Mesendoderm (in vitro differentiated cells): ENCODE data around the gene SCAF11.
A peak's percentile ranks its signal among the peaks of the same experiment; 100 is the strongest.

ENCODE experiments used
- DNase-seq: peaks from one replicate; pipeline ENCODE4 v3.0.0; 2013
- H2AK5ac ChIP-seq: 2 replicates; pipeline ENCODE4 v1.6.1; 2013; ENCODE audit warnings: low read length, inconsistent platforms
- H2BK120ac ChIP-seq: 2 replicates; pipeline ENCODE4 v1.6.1; 2013; ENCODE audit warnings: low read depth, mild to moderate bottlenecking, low read length, moderate library complexity, mixed read lengths
- H2BK15ac ChIP-seq: replicated peaks from 2 replicates; pipeline ENCODE4 v1.6.1; 2013; ENCODE audit warnings: low read depth, mild to moderate bottlenecking, moderate library complexity
- H2BK5ac ChIP-seq: 2 replicates; pipeline ENCODE4 v1.6.1; 2013; ENCODE audit warnings: low read length, inconsistent platforms
- H3K18ac ChIP-seq: 2 replicates; pipeline ENCODE4 v1.6.1; 2013; ENCODE audit warnings: mild to moderate bottlenecking, low read length, mixed read lengths
- H3K23ac ChIP-seq: one replicate; pipeline ENCODE4 v1.6.1; 2013; ENCODE audit warnings: low read length
- H3K27ac ChIP-seq: 2 replicates; pipeline ENCODE4 v1.5.1; 2013; ENCODE audit warnings: low read depth, mild to moderate bottlenecking, inconsistent platforms, low read length, moderate library complexity
- H3K27me3 ChIP-seq: 2 replicates; pipeline ENCODE4 v1.6.1; 2013; ENCODE audit warnings: low read length, control low read depth, mild to moderate bottlenecking, inconsistent platforms; ENCODE audit not compliant: insufficient read depth, poor library complexity
- H3K36me3 ChIP-seq: 2 replicates; pipeline ENCODE4 v1.6.1; 2013; ENCODE audit warnings: low read length, inconsistent platforms; ENCODE audit not compliant: control insufficient read depth, insufficient read depth
- H3K4ac ChIP-seq: one replicate; pipeline ENCODE4 v1.6.1; 2013; ENCODE audit warnings: low read depth, mild to moderate bottlenecking, low read length, moderate library complexity
- H3K4me1 ChIP-seq: 2 replicates; pipeline ENCODE4 v1.6.1; 2013; ENCODE audit warnings: low read depth, low read length, inconsistent platforms; ENCODE audit not compliant: control insufficient read depth
- H3K4me2 ChIP-seq: 2 replicates; pipeline ENCODE4 v1.6.1; 2013; ENCODE audit warnings: low read length
- H3K4me3 ChIP-seq: 2 replicates; pipeline ENCODE4 v1.5.1; 2013; ENCODE audit warnings: mild to moderate bottlenecking, low read length
- H3K56ac ChIP-seq: one replicate; pipeline ENCODE4 v1.6.1; 2013; ENCODE audit warnings: low read length
- H3K79me1 ChIP-seq: 2 replicates; pipeline ENCODE4 v1.6.1; 2013; ENCODE audit warnings: low read length, inconsistent platforms
- H3K79me2 ChIP-seq: 2 replicates; pipeline ENCODE4 v1.6.1; 2013; ENCODE audit warnings: mild to moderate bottlenecking, low read length; ENCODE audit not compliant: control insufficient read depth, insufficient read depth
- H3K9ac ChIP-seq: 2 replicates; pipeline ENCODE4 v1.6.1; 2013; ENCODE audit warnings: low read length, inconsistent platforms
- H4K5ac ChIP-seq: one replicate; pipeline ENCODE4 v1.6.1; 2013; ENCODE audit warnings: low read length
- H4K8ac ChIP-seq: one replicate; pipeline ENCODE4 v1.6.1; 2013; ENCODE audit warnings: low read depth, mild to moderate bottlenecking, control low read depth, low read length, moderate library complexity
- WGBS: extraction: QIAGEN DNeasy Blood & Tissue Kit; methylation state at CpG from one replicate; pipeline ENCODE4 v1.1.7; 2013; ENCODE audit warnings: low lambda C conversion rate, missing lambda C conversion rate; ENCODE audit not compliant: insufficient coverage; ENCODE audit errors: extremely low coverage; 5-methylcytosine and 5-hydroxymethylcytosine counted together

Gene SCAF11

DNA sequence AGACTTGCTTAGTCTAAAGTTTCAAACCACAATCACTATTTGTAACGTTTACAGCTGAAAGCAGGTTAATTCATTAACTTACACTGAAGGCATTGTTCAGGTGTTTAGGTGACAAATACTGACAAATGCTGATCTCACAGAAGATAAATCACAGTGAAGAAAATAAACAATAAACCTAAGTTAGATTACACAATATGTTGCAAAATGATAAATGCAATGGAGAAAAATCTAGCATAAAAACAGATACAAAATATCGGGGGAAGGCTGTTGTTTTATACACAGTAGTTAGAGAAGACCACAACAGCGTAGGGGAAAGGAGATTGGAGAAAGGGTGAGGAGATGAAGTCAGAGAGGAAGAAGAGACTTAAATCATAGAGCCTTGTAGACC, 3.0 kb downstream of the SCAF11 start:
- peaks cover 7% of the 10 kb centered on the region for H3K4me1 ChIP-seq
- WGBS = no CpG with 5 or more reads among the region's 3 CpGs
- no peak overlapping the region for H3K4me2 ChIP-seq
- no peak overlapping the region for H3K27ac ChIP-seq
- H3K36me3 ChIP-seq = no peaks in the 10 kb centered on the region
- no peak overlapping the region for H3K4me3 ChIP-seq
- DNase-seq = no peak
- H4K8ac ChIP-seq = no peak overlapping the region
- no peaks in the 10 kb centered on the region for H3K27me3 ChIP-seq
- H3K56ac ChIP-seq = no peak overlapping the region
- H2BK120ac ChIP-seq = no peak overlapping the region
- no peak overlapping the region for H2AK5ac ChIP-seq
- H3K9ac ChIP-seq = no peak overlapping the region
- no peak overlapping the region for H3K4ac ChIP-seq
- no peak overlapping the region for H4K5ac ChIP-seq
- no peak overlapping the region for H2BK5ac ChIP-seq
- no peak overlapping the region for H2BK15ac ChIP-seq
- no peak overlapping the region for H3K18ac ChIP-seq
- H3K79me2 ChIP-seq = peaks cover 56% of the 10 kb centered on the region
- peaks cover 15% of the 10 kb centered on the region for H3K79me1 ChIP-seq
- no peak overlapping the region for H3K23ac ChIP-seq

- H3K4me3 ChIP-seq = no peak overlapping the region
- no peak overlapping the region for H3K18ac ChIP-seq
- H3K27me3 ChIP-seq = no peaks in the 10 kb centered on the region
- H4K8ac ChIP-seq = no peak overlapping the region
- H3K79me1 ChIP-seq = peaks cover 15% of the 10 kb centered on the region
- H2BK120ac ChIP-seq = no peak overlapping the region
- H3K23ac ChIP-seq = no peak overlapping the region
- no peak overlapping the region for H3K4me2 ChIP-seq
- H2BK5ac ChIP-seq = no peak overlapping the region
- H4K5ac ChIP-seq = no peak overlapping the region
- H3K9ac ChIP-seq = peak overlapping the region; percentile 10
- H3K79me2 ChIP-seq = peaks cover 58% of the 10 kb centered on the region
- H3K4ac ChIP-seq = no peak overlapping the region
- WGBS = no CpG with 5 or more reads among the region's 5 CpGs
- H3K27ac ChIP-seq = no peak overlapping the region
- H3K56ac ChIP-seq = peak overlapping the region; percentile 44
- no peak overlapping the region for H2AK5ac ChIP-seq
- H3K4me1 ChIP-seq = peaks cover 7% of the 10 kb centered on the region
- no peaks in the 10 kb centered on the region for H3K36me3 ChIP-seq
- DNase-seq = peak; percentile 94
- H2BK15ac ChIP-seq = no peak overlapping the region
These were observed 3.6 kb downstream of the SCAF11 start for GRCh38 chr12:45986641-45987339.

DNA sequence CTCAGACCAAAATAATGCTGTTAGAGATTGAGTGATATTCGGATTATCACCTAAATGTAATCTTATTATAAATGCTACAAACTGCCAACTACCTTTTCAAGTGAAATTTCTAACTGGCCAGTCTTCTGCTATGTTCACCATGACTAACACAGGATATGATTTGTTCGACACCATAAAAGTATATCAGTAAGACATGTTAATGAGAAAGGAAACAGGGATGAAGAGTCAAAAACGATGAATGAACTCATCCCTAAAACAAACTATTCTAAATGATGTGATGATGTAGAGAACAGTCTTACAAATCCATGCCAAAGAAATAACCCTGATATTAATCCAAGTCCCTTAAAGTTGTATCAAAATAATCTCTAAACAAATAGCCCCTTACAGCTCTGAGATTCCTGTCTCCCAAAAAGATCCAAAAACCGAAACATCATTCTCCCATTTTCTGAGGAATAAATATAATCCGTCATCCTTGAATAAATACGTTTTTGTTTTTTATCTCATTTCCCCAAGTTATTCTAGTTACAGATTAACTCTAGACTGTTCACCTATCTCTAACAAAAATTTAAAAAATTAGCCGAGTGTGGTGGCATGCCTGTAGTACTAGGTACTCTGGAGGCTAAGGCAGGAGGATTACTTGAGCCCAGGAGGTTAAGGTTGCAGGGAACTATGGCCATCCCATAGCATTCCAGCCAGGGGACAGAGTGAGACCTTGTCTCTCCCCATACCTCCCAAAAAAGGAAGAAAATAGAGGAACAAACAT, 9.1 kb downstream of the SCAF11 start:
- H3K23ac ChIP-seq = no peak overlapping the region
- no peak overlapping the region for H3K9ac ChIP-seq
- 100% methylated on average over 3 of the region's 7 CpGs for WGBS
- no peak overlapping the region for H2BK120ac ChIP-seq
- no peak overlapping the region for H3K4ac ChIP-seq
- no peak overlapping the region for H2BK5ac ChIP-seq
- peaks cover 51% of the 10 kb centered on the region for H3K79me2 ChIP-seq
- no peak overlapping the region for H2BK15ac ChIP-seq
- H3K56ac ChIP-seq = no peak overlapping the region
- no peak overlapping the region for H3K4me2 ChIP-seq
- no peak overlapping the region for H2AK5ac ChIP-seq
- no peaks in the 10 kb centered on the region for H3K27me3 ChIP-seq
- H3K4me3 ChIP-seq = no peak overlapping the region
- H4K5ac ChIP-seq = no peak overlapping the region
- no peaks in the 10 kb centered on the region for H3K36me3 ChIP-seq
- H3K79me1 ChIP-seq = peaks cover 12% of the 10 kb centered on the region
- H3K4me1 ChIP-seq = no peaks in the 10 kb centered on the region
- no peak overlapping the region for H4K8ac ChIP-seq
- H3K18ac ChIP-seq = no peak overlapping the region
- no peak for DNase-seq
- no peak overlapping the region for H3K27ac ChIP-seq

- Histone ChIP-seq H3K56ac (no peak overlapping the region), H3K4me3 (no peak overlapping the region), H3K23ac (no peak overlapping the region), H2AK5ac (no peak overlapping the region), H3K79me2 (peaks cover 45% of the 10 kb centered on the region), H2BK120ac (no peak overlapping the region), H3K79me1 (peaks cover 10% of the 10 kb centered on the region), H3K4me1 (no peaks in the 10 kb centered on the region), H2BK15ac (no peak overlapping the region), H3K18ac (no peak overlapping the region), H3K4me2 (no peak overlapping the region), H4K5ac (no peak overlapping the region), H4K8ac (no peak overlapping the region), H3K36me3 (no peaks in the 10 kb centered on the region), H3K4ac (no peak overlapping the region), H3K9ac (no peak overlapping the region), H3K27ac (no peak overlapping the region), H3K27me3 (no peaks in the 10 kb centered on the region), H2BK5ac (no peak overlapping the region)
- no CpG with 5 or more reads among the region's 1 CpG for WGBS
- no peak for DNase-seq
These were observed 9.8 kb downstream of the SCAF11 start for GRCh38 chr12:45980540-45980939.

DNA sequence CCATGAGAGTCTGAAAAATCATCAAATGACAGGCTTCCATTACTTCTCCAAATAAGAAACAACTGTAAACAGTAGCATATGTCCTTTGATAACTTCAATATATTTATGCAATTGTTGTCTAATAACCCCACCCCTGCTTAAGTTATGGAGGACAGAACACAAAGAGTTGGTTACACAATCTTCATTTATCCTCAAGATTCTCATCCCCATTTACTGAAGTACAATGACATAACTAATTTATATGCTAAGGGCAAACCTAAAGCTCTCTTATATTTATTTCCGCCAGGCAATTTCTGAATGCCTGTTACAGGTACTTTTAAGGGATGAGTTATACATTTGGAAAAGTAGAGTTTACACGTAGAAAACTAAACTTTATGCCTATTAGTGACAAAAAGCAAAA, 12.3 kb downstream of the SCAF11 start:
- no peak overlapping the region for H3K23ac ChIP-seq
- no peak overlapping the region for H2BK15ac ChIP-seq
- no peaks in the 10 kb centered on the region for H3K36me3 ChIP-seq
- H3K27me3 ChIP-seq = no peaks in the 10 kb centered on the region
- no peak overlapping the region for H3K4ac ChIP-seq
- no peak overlapping the region for H3K4me3 ChIP-seq
- H4K5ac ChIP-seq = no peak overlapping the region
- no peak overlapping the region for H2BK5ac ChIP-seq
- no peaks in the 10 kb centered on the region for H3K4me1 ChIP-seq
- no peak overlapping the region for H3K4me2 ChIP-seq
- no peak overlapping the region for H3K18ac ChIP-seq
- no CpG with 5 or more reads among the region's 2 CpGs for WGBS
- H2BK120ac ChIP-seq = no peak overlapping the region
- DNase-seq = no peak
- H3K56ac ChIP-seq = no peak overlapping the region
- H2AK5ac ChIP-seq = no peak overlapping the region
- no peak overlapping the region for H3K9ac ChIP-seq
- no peak overlapping the region for H4K8ac ChIP-seq
- no peak overlapping the region for H3K27ac ChIP-seq
- H3K79me1 ChIP-seq = peaks cover 10% of the 10 kb centered on the region
- H3K79me2 ChIP-seq = peaks cover 40% of the 10 kb centered on the region
